CD4-positive, alpha-beta memory T cell (primary cell): ENCODE measurements around the gene SUZ12. TPM values are rescaled to one million over a fixed set of nuclear protein-coding genes. Genes with fewer than 3 reads are reported as not detected.
"Not testable (repeated sequence)": the region's sequence is repeated elsewhere in the genome, so short reads cannot be mapped to it uniquely, and the experiment has no call there.

Source experiments
- CTCF ChIA-PET: fragments of 350-600 bp; sonication (Branson Sonifier 250); formaldehyde crosslinking; loops from one replicate; lab custom pipeline; 2021; ENCODE audit warnings: inconsistent platforms; ENCODE audit not compliant: partially characterized antibody; lab: Charles Lee
- POLR2A ChIA-PET: fragments of 350-600 bp; sonication (Branson Sonifier 250); formaldehyde crosslinking; loops from one replicate; lab custom pipeline; 2021; ENCODE audit not compliant: partially characterized antibody; lab: Charles Lee
- DNase-seq, 5 donors: peaks; one replicate each; pipeline versions ENCODE4 v3.0.0 to v3.0.0-alpha.2; 2020 to 2022; ENCODE audit warnings: mixed read lengths in 1 of 5
- H3K27ac ChIP-seq: one replicate; pipeline ENCODE4 v1.7.0; 2013; ENCODE audit warnings: low read depth, low read length
- H3K27me3 ChIP-seq: 2 replicates; pipeline ENCODE4 v1.7.0; 2013; ENCODE audit warnings: mild to moderate bottlenecking, low read length, moderate library complexity; ENCODE audit not compliant: insufficient read depth
- H3K36me3 ChIP-seq: 2 replicates; pipeline ENCODE4 v1.7.0; 2013; ENCODE audit warnings: mild to moderate bottlenecking, low read length, moderate library complexity; ENCODE audit not compliant: insufficient read depth
- H3K4me1 ChIP-seq: 2 replicates; pipeline ENCODE4 v1.7.0; 2013; ENCODE audit warnings: mild to moderate bottlenecking, low read length, moderate library complexity; ENCODE audit not compliant: insufficient read depth
- H3K4me3 ChIP-seq, 2 donors: one replicate each; pipeline ENCODE4 v1.7.0; 2013; ENCODE audit warnings: low read length in 2 of 2, mild to moderate bottlenecking in 1 of 2
- H3K9me3 ChIP-seq, 2 donors: one replicate each; pipeline ENCODE4 v1.7.0; 2013; ENCODE audit warnings: low read length in 2 of 2, control low read depth in 1 of 2; ENCODE audit not compliant: control insufficient read depth in 1 of 2
- H3K27ac Mint-ChIP-seq, 7 donors: one replicate each; pipeline ENCODE4 v1.8.0; 2020 to 2021; ENCODE audit warnings: mixed read lengths in 7 of 7, mild to moderate bottlenecking in 6 of 7, inconsistent platforms in 3 of 7, moderate library complexity in 3 of 7
- H3K27me3 Mint-ChIP-seq, 2 donors: one replicate each; pipeline ENCODE4 v1.8.0; 2020 to 2021; ENCODE audit warnings: mixed read lengths in 2 of 2
- H3K36me3 Mint-ChIP-seq, 2 donors: one replicate each; pipeline ENCODE4 v1.8.0; 2020 to 2021; ENCODE audit warnings: mixed read lengths in 2 of 2, inconsistent platforms in 1 of 2, mild to moderate bottlenecking in 1 of 2
- H3K4me1 Mint-ChIP-seq, 4 donors: one replicate each; pipeline ENCODE4 v1.8.0; 2020 to 2021; ENCODE audit warnings: mixed read lengths in 4 of 4, mild to moderate bottlenecking in 1 of 4
- H3K4me3 Mint-ChIP-seq, 8 donors: one replicate each; pipeline ENCODE4 v1.8.0; 2020 to 2021; ENCODE audit warnings: mixed read lengths in 8 of 8, mild to moderate bottlenecking in 7 of 8, moderate library complexity in 6 of 8, inconsistent platforms in 3 of 8
- H3K9me3 Mint-ChIP-seq, 8 donors: one replicate each; pipeline ENCODE4 v1.8.0; 2020 to 2021; ENCODE audit warnings: mixed read lengths in 8 of 8, mild to moderate bottlenecking in 5 of 8, inconsistent platforms in 3 of 8, moderate library complexity in 1 of 8
- intact Hi-C: fragments of 100-400 bp; cut with micrococcal nuclease; formaldehyde crosslinking; loops from one replicate; pipeline ENCODE4 v1.15.1; 2023
- polyA plus RNA-seq, 2 donors: library from polyadenylated mRNA; unstranded; fragments of 300-500 nt; fragmentation: Illumina TruSeq; gene quantifications; one replicate each; pipeline ENCODE4 v1.2.3, GENCODE V29; 2021
- total RNA-seq, 2 experiments: library from RNA; stranded (reverse); gene quantifications; one replicate each; pipeline ENCODE4 v1.2.3, GENCODE V29; 2021

The SUZ12 gene
- total and polyA plus RNA-seq, 4 experiments from 2014 or later, result 17.1 to 34.7 (median 26.9) TPM

DNA sequence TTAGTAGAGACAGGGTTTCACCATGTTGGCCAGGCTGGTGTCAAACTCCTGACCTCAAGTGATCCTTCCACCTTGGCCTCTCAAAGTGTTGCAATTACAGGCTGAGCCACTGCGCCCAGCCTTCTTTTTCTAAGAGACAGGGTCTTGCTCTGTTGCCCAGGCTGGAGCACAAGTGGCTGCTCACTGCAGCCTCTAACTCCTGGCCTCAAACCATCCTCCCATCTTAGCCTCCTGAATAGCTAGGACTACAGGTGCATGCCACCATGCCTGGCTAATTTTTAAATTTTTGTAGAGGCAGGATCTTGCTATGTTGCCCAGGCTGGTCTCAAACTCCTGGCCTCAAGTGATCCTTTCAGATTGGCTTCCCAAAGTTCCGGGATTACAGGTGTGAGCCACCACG is 15.1 kb downstream of the SUZ12 start:
- H3K36me3 ChIP-seq, H3K9me3 Mint-ChIP-seq, H3K9me3 ChIP-seq, CTCF ChIA-PET, H3K4me3 Mint-ChIP-seq, intact Hi-C loops, H3K27ac ChIP-seq, H3K4me1 ChIP-seq, H3K4me3 ChIP-seq, H3K4me1 Mint-ChIP-seq, H3K27ac Mint-ChIP-seq, DNase-seq, H3K27me3 Mint-ChIP-seq, POLR2A ChIA-PET, H3K27me3 ChIP-seq: not testable (repeated sequence)
- H3K36me3 Mint-ChIP-seq, result peaks cover 17 to 36% of the 10 kb centered on the region in 2 donors

DNA sequence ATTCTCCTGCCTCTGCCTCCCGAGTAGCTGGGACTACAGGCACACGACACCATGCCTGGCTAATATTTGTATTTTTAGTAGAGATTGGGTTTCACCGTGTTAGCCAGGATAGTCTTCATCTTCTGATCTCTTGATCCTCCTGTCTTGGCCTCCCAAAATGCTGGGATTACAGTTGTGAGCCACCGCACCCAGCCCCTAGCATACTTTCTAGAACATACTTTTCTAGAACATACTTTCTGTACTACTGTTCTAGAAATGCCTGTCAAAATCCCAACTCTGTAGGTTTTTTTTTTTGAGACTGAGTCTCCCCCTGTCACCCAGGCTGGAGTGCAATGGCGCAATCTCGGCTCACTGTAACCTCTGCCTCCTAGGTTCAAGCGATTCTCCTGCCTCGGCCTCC is 27.3 kb downstream of the SUZ12 start:
- CTCF ChIA-PET, POLR2A ChIA-PET: not testable (repeated sequence)

DNA sequence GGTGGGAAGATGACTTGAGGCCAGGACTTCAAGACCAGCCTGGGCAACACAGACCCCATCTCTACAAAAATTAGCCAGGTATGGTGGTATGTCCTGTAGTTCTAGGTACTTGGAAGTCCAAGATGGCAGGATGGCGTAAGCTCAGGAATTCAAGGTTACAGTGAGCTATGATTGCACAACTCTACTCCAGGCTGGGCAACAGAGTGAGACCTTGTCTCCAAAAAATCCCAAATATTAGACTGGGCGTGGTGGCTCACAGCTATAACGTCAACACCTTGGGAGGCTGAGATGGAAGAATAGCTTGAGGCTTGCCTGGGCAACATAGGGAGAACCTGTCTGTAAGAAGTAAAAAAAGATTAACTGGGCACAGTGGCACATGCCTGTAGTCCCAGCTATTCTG is 30.8 kb downstream of the SUZ12 start:
- no peak overlapping the region for H3K4me3 ChIP-seq
- no peak for DNase-seq
- intact Hi-C loops, result no loop called here
- H3K9me3 ChIP-seq, result no peaks in the 10 kb centered on the region
- ChIA-PET POLR2A (no interaction called here), CTCF (no interaction called here)
- H3K27ac ChIP-seq, result no peak overlapping the region
- H3K36me3 ChIP-seq, result no peaks in the 10 kb centered on the region
- Mint-ChIP-seq H3K36me3 (peaks cover 4 to 31% of the 10 kb centered on the region in 2 donors), H3K4me1 (peaks cover 0 to 3% (median 0%) of the 10 kb centered on the region in 4 donors), H3K27ac (no peak overlapping the region), H3K27me3 (no peaks in the 10 kb centered on the region), H3K4me3 (no peak overlapping the region), H3K9me3 (no peaks in the 10 kb centered on the region)
- no peaks in the 10 kb centered on the region for H3K4me1 ChIP-seq
- H3K27me3 ChIP-seq, result no peaks in the 10 kb centered on the region

More for the DNA sequence above, 27.3 kb downstream of the SUZ12 start:
- H3K27ac ChIP-seq, H3K27ac Mint-ChIP-seq, H3K9me3 Mint-ChIP-seq, H3K4me3 ChIP-seq, H3K4me3 Mint-ChIP-seq, H3K36me3 ChIP-seq, H3K4me1 ChIP-seq, H3K27me3 ChIP-seq, H3K9me3 ChIP-seq, H3K4me1 Mint-ChIP-seq, H3K27me3 Mint-ChIP-seq, intact Hi-C loops, DNase-seq: not testable (repeated sequence)
- H3K36me3 Mint-ChIP-seq, result peaks cover 10 to 43% of the 10 kb centered on the region in 2 donors

DNA sequence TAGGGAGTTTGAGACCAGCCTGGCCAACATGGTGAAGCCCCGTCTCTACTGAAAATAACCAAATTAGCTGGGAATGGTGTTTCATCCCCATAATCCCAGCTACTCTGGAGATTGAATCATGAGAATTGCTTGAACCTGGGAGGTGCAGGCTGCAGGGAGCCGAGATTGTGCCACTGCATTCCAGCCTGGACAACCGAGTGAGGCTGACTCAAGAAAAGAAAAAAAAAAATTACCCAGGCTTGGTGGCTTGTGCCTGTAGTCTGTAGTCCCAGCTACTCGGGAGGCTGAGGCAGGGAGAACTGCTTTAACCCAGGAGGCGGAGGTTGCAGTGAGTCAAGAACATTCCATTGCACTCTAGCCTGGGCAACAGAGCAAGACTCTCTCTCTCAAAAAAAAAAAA is 33.6 kb downstream of the SUZ12 start:
- H3K27me3 Mint-ChIP-seq, CTCF ChIA-PET, H3K36me3 ChIP-seq, intact Hi-C loops, DNase-seq, H3K4me1 ChIP-seq, H3K9me3 Mint-ChIP-seq, H3K4me3 Mint-ChIP-seq, H3K9me3 ChIP-seq, H3K4me3 ChIP-seq, H3K4me1 Mint-ChIP-seq, H3K27ac Mint-ChIP-seq, H3K27ac ChIP-seq, H3K27me3 ChIP-seq: not testable (repeated sequence)
- peaks cover 0 to 29% of the 10 kb centered on the region in 2 donors for H3K36me3 Mint-ChIP-seq
- POLR2A ChIA-PET, result interaction anchor here (1.9 kb wide), 1 partner anchor 36 kb away, joined by 4 read pairs; the partner anchor contains the start of gene LRRC37B

DNA sequence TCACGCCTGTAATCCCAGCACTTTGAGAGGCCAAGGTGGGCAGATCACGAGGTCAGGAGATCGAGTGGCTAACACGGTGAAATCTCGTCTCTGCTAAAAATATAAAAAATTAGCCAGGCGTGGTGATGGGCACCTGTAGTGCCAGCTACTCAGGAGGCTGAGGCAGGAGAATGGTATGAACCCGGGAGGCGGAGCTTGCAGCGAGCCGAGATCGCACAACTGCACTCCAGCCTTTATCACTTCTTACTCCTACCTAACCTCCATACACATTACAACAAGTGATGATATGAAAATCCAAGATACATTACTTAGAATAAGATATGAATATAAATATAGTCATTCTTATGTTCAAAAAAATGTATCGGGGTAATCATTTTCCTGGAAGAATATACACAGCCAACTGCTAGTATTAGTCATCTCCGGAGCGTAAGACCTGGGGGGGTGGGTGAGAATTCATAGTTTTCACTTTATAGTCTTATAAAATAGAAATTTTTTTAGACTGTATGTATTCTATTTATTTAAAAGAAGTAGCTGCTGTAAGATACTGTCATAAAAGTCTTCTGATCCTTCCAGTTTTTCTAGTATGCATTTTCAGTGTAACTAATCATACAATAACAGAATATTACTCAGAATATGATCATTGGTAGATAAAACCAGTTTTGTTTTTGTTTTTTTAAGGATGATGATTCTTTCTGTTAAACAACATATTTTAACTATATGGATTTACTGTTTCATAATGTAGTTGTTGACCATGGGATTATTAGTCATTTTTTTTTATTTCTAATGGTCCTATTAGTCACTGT is 37.7 kb downstream of the SUZ12 start:
- H3K4me1 Mint-ChIP-seq, H3K4me3 ChIP-seq, H3K9me3 ChIP-seq, H3K27me3 Mint-ChIP-seq, POLR2A ChIA-PET, H3K4me3 Mint-ChIP-seq, DNase-seq, H3K9me3 Mint-ChIP-seq, H3K4me1 ChIP-seq, intact Hi-C loops, H3K27ac ChIP-seq, H3K27me3 ChIP-seq, H3K27ac Mint-ChIP-seq, H3K36me3 ChIP-seq: not testable (repeated sequence)
- CTCF ChIA-PET, result interaction anchor here (1.0 kb wide), 1 partner anchor 164 kb away, joined by 3 read pairs; no protein-coding TSS in a partner anchor
- H3K36me3 Mint-ChIP-seq, result peaks cover 16 to 32% of the 10 kb centered on the region in 2 donors

DNA sequence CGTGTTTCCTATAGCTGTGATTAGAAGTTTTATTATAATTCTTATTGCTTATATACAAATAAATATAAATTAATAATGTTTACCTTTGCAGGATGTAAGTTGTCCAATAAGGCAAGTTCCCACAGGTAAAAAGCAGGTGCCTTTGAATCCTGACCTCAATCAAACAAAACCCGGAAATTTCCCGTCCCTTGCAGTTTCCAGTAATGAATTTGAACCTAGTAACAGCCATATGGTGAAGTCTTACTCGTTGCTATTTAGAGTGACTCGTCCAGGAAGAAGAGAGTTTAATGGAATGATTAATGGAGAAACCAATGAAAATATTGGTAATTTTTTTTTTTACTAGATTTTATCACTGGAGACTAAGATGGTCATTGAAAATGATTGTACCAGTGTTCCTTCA is 38.6 kb downstream of the SUZ12 start:
- H3K27me3 Mint-ChIP-seq, H3K27me3 ChIP-seq, intact Hi-C loops, POLR2A ChIA-PET, H3K4me3 ChIP-seq, H3K27ac ChIP-seq, H3K9me3 Mint-ChIP-seq, H3K27ac Mint-ChIP-seq, DNase-seq, H3K4me1 Mint-ChIP-seq, H3K9me3 ChIP-seq, H3K36me3 ChIP-seq, H3K4me3 Mint-ChIP-seq, H3K4me1 ChIP-seq: not testable (repeated sequence)
- H3K36me3 Mint-ChIP-seq, result peaks cover 16 to 33% of the 10 kb centered on the region in 2 donors
- CTCF ChIA-PET, result interaction anchor here (1.0 kb wide), 1 partner anchor 163 kb away, joined by 3 read pairs; no protein-coding TSS in a partner anchor

DNA sequence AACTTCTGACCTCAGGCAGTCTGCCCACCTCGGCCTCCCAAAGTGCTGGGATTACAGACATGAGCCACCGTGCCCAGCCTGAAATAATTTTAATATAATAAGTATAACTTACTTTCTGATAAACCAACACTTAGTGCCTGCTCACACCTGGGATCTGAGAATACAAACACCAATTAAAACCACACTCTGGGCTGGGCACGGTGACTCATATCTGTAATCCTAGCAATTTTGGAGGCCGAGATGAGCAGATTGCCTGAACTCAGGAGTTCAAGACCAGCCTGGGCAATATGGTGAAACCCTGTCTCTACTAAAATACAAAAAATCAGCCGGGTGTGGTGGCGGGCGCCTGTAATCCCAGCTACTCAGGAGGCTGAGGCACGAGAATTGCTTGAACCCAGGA is 55.0 kb downstream of the SUZ12 start:
- H3K4me3 ChIP-seq, DNase-seq, H3K9me3 ChIP-seq, H3K4me1 Mint-ChIP-seq, POLR2A ChIA-PET, H3K27ac ChIP-seq, intact Hi-C loops, H3K27ac Mint-ChIP-seq, H3K9me3 Mint-ChIP-seq, CTCF ChIA-PET, H3K27me3 ChIP-seq, H3K27me3 Mint-ChIP-seq, H3K4me3 Mint-ChIP-seq, H3K4me1 ChIP-seq: not testable (repeated sequence)
- peaks cover 20% of the 10 kb centered on the region for H3K36me3 ChIP-seq
- peaks cover 32 to 33% of the 10 kb centered on the region in 2 donors for H3K36me3 Mint-ChIP-seq
